ENCODE results near the gene ZBTB3. TPM values are rescaled to one million over a fixed set of nuclear protein-coding genes. Genes with fewer than 3 reads are reported as not detected.

Gene ZBTB3
- total and polyA plus RNA-seq, 2 of the 13 experiments (the other 11 are each of a cell fraction or from before 2014, with no cell fraction given), result 3.4 to 5.2 TPM

- TF ChIP-seq TGIF2 (CRISPR knock-in tag; IDR thresholded peaks at IDR 0.05), result no peak
- TF ChIP-seq, protein P1, sequence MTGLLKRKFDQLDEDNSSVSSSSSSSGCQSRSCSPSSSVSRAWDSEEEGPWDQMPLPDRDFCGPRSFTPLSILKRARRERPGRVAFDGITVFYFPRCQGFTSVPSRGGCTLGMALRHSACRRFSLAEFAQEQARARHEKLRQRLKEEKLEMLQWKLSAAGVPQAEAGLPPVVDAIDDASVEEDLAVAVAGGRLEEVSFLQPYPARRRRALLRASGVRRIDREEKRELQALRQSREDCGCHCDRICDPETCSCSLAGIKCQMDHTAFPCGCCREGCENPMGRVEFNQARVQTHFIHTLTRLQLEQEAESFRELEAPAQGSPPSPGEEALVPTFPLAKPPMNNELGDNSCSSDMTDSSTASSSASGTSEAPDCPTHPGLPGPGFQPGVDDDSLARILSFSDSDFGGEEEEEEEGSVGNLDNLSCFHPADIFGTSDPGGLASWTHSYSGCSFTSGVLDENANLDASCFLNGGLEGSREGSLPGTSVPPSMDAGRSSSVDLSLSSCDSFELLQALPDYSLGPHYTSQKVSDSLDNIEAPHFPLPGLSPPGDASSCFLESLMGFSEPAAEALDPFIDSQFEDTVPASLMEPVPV (CRISPR knock-in tag; IDR thresholded peaks at IDR 0.05), result 0 out of 2 replicates have a peak, but pooled peaks have one; percentile 12
- TF ChIP-seq, protein P2, sequence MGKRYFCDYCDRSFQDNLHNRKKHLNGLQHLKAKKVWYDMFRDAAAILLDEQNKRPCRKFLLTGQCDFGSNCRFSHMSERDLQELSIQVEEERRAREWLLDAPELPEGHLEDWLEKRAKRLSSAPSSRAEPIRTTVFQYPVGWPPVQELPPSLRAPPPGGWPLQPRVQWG (CRISPR knock-in tag; IDR thresholded peaks at IDR 0.05; ENCODE audit: borderline replicate concordance, low read depth), result no peak
- TF ChIP-seq ZBTB8A (CRISPR knock-in tag; IDR thresholded peaks at IDR 0.05; ENCODE audit: borderline replicate concordance, low read depth), result no peak
- no peak for TF ChIP-seq U2AF1 (optimal IDR thresholded peaks at IDR 0.05; ENCODE audit: low read depth, low read length)
- no peak for TF ChIP-seq IKZF1 (IDR thresholded peaks at IDR 0.05)
- no peak for TF ChIP-seq ZSCAN30 (CRISPR knock-in tag; IDR thresholded peaks at IDR 0.05)
- no peak for TF ChIP-seq ZNF251 (CRISPR knock-in tag; IDR thresholded peaks at IDR 0.05)
- TF ChIP-seq ZMYM4 (CRISPR knock-in tag; IDR thresholded peaks at IDR 0.05), result no peak
Observed at GRCh38 chr11:62727872-62728170, 26.1 kb downstream of the ZBTB3 start (continued).

DNA sequence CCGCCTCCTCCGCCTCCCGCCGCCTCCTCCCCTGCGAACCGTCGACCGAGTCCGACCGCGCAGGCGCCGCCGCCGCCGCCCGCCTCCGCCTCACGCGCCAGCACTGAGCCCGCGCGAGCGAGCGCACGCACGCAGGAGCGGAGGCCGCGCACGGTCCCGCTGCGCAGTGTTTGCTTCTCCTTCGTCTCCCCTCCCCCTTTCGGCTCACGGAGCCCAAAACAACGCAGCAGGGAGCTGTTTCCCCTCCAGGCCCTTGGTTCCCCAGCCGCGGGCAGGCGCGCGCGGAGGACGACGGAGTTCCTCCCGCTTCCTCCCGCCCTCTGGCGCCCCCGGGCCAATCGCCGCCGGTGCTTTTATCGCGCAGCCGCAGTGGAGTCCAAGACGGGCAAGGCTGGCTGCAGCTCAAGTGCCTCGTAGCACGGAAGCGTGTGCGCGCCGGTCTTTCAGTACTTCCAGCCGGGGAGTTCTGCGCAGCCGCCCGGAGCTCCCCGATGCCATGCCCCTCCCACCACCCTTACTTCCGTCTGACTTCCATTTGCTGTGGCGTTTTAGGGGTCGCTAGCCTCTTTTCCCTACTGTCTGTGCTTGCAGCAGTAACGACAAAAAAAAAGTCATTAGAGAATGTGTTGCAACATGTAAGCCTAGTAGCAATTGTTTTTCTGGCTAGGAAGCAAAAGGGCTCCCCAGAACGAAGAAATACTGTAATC, 26.6 kb downstream of the ZBTB3 start, which contains the start of gene HNRNPUL2:
Gene HNRNPUL2, minus strand, starts transcription at position 293 of the 707 bp plus-strand sequence. CDS start 301 bp downstream, outside the sequence.
- peaks cover 64% of the 10 kb centered on the region for H3K79me2 ChIP-seq (ENCODE audit: insufficient read depth, low read length)
- FAIRE-seq (no peak), DNase-seq (ENCODE audit: low spot score) (peak; percentile 97), ATAC-seq (peak; percentile 89)
- H3K27me3 ChIP-seq (ENCODE audit: control insufficient read depth in 1 of 2, insufficient read depth in 2 of 2, low read length in 2 of 2), result peaks cover 0 to 3% of the 10 kb centered on the region in 2 experiments; a peak in 1 of 5 replicates
- H2AFZ ChIP-seq (ENCODE audit: low read length), result no peak within 1 kb of the TSS
- H3K4me3 ChIP-seq (replicated peaks in 1 of 3; ENCODE audit: insufficient read depth in 1 of 3, low read depth in 2 of 3, low read length in 3 of 3), result peak within 1 kb of the TSS; percentile 91 to 100 (median 94)
- ChIA-PET POLR2A (interaction anchor here (0.6 to 5.7 kb wide), 42 partner anchors 11 to 325 kb away, joined by 3 to 129 read pairs (median 8); partner anchors contain the start of genes AHNAK, B3GAT3, BSCL2 and C11orf98), CTCF (ENCODE audit: low intra/inter-chr PET ratio, low total read pairs) (no interaction called here)
- H3K4me1 ChIP-seq (ENCODE audit: insufficient read depth, low read length), result peaks cover 45% of the 10 kb centered on the region
- H3K36me3 ChIP-seq (replicated peaks in 1 of 2; ENCODE audit: control insufficient read depth in 1 of 2, insufficient read depth in 2 of 2, low read length in 2 of 2), result peaks cover 1 to 24% of the 10 kb centered on the region in 2 experiments
- peak within 1 kb of the TSS; percentile 99 for H3K27ac ChIP-seq (ENCODE audit: extremely low read length, insufficient read depth, low read length)
- no TSS peak for BruUV-seq (replicated peaks)
- in situ Hi-C loops (cut with HindIII; ENCODE audit: extremely low pct_ligation_motif_present, low pct_unique_long_range_greater_than_20kb) (no loop called here), intact Hi-C loops (cut with micrococcal nuclease; ENCODE audit: unreplicated experiment) (loop anchor here (5.0 kb wide), 1 partner anchor 115 kb away; no protein-coding TSS in a partner anchor)
- H3K4me2 ChIP-seq (ENCODE audit: low read depth, low read length), result peak within 1 kb of the TSS; percentile 91
- H4K20me1 ChIP-seq (ENCODE audit: insufficient read depth, low read length), result peaks cover 30% of the 10 kb centered on the region
- no peaks in the 10 kb centered on the region for H3K9me3 ChIP-seq (ENCODE audit: low read length)
- whole genome bisulfite sequencing (ENCODE audit: low lambda C conversion rate), result 0% methylated on average over 13 of the region's 72 CpGs
- peak within 1 kb of the TSS; percentile 95 for H3K9ac ChIP-seq (ENCODE audit: insufficient read depth, low read depth, low read length)
- TF ChIP-seq CHD2 (IDR thresholded peaks at IDR 0.05; ENCODE audit: low read depth, low read length), result peak; percentile 59
- TF ChIP-seq, protein P3, sequence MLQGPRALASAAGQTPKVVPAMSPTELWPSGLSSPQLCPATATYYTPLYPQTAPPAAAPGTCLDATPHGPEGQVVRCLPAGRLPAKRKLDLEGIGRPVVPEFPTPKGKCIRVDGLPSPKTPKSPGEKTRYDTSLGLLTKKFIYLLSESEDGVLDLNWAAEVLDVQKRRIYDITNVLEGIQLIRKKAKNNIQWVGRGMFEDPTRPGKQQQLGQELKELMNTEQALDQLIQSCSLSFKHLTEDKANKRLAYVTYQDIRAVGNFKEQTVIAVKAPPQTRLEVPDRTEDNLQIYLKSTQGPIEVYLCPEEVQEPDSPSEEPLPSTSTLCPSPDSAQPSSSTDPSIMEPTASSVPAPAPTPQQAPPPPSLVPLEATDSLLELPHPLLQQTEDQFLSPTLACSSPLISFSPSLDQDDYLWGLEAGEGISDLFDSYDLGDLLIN (CRISPR knock-in tag; IDR thresholded peaks at IDR 0.05; ENCODE audit: borderline replicate concordance), result peak; percentile 59; the same call in 1 of the 2 replicates
- TF ChIP-seq MLXIP (CRISPR knock-in tag; IDR thresholded peaks at IDR 0.05; ENCODE audit: borderline replicate concordance), result peak; percentile 47; the same call in 1 of the 2 replicates
- TF ChIP-seq GZF1 (CRISPR knock-in tag; IDR thresholded peaks at IDR 0.05), result no peak; the same call in 1 of the 2 replicates
- no peak for TF ChIP-seq ZNF598 (CRISPR knock-in tag; IDR thresholded peaks at IDR 0.05; ENCODE audit: borderline replicate concordance)
- TF ChIP-seq GATA4 (IDR thresholded peaks at IDR 0.05; ENCODE audit: borderline replicate concordance, low read depth), result peak; percentile 67; the same call in 1 of the 2 replicates
- peak; percentile 80 for TF ChIP-seq ZSCAN22 (CRISPR knock-in tag; IDR thresholded peaks at IDR 0.05)
- TF ChIP-seq RORA (CRISPR knock-in tag; IDR thresholded peaks at IDR 0.05), result no peak
